DMS114 treated with DMSO at 0.1 percent for 48 hours (cell line): ENCODE data around the gene ARHGAP4.

ENCODE experiments used
- DNase-seq: peaks from one replicate; lab custom pipeline; 2025; ENCODE audit not compliant: unreplicated experiment; lab: John Stamatoyannopoulos, UW

ARHGAP4 gene

DNA sequence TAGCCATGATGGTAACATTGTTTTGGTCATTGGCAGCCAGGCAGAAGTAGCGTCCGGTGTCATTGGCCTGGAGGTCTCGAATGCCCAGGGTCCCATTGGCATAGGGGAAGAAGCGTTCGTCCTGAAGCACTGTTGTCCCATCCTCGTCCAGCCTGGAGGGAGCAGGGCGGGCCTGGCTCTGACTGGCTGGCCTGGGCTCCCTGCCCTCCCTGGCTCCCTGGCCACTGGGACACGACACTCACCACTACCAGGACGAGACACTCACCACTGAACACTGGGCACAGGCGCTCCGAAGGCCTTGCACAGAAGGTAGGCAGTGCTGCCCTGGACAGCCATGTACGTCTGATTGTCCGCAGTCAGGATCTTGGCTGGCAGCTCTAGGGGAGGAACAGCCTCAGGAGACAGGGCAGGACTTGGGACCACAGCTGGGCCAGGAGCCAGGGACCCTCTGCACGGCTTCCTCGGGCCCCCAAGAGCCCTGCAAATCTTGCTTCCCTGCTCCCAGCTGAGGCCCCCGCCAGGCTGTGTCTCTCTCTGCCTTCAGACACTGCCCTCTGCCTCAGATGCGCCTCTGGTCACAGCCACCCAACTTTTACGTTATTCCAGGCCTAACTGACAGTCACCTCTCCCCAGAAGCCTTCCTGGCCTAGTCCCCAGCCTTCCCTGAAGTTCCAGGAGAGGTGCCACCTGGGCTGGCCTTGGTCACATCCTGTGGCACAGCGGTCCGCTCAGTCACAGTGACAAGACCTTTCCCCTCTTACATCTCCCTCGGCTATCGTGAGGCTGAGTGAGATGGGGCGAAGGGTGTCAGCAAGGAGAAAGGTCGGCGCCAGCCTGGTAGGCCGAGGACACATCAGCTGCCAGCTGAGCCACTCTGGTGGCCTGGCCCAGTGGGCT, 57.2 kb downstream of the ARHGAP4 start:
- no peak for DNase-seq

- DNase-seq, result no peak
These were observed 58.4 kb downstream of the ARHGAP4 start for GRCh38 chrX:153867671-153868070.

DNA sequence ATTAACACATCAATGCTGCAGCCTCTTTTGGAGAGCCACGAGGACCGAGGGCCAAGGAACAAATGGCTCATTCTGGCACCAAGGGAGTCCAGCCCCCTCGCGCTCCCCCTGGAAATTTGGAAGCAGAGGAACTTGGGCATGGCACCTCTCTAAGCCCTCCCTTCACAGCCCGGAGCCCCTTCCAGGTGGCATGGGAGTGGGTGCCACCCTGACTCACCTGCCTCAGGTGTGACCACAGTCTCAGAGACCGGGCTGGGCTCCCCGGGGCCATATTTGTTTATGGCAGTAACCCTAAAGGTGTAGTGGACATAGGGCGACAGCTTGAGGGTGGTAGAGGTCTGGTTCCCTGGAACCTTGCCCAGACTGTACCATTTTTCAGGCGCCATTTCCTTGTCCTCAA, 58.9 kb downstream of the ARHGAP4 start:
- no peak for DNase-seq

DNA sequence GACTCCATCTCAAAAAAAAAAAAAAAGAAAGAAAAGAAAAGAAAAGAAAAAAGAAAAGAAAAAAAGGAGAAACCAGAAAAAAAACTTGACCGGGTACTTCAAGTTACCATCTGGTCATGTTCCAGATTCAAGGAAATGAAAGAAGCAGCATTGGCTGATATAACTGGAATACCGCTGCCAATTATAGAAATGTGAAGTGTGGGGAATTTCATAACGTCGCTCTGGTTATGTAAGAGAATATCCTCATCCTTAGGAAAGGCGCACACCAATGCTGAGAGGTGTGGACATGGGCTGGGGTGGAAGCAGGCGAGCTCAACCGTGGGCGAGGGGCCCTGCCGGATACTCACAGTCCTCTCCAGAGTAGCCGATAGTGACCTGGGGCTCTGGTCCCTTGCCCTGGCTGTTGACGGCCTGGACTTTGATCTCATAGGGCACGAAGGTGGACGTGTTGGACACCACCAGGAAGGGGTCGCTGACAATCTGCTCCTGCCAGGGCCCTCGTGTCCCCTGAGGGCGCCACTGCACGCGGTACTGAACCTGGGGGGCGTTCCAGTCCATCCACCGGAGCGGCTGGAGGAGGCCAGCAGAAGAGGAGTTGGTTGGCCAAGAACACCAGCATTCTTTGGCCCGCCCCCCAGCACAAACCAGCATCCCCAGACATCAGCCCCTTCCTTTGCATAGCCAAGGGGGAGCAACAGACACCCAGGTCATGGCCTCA, 59.6 kb downstream of the ARHGAP4 start:
- DNase-seq, result no peak

GRCh38 chrX:153865685-153866084, 60.4 kb downstream of the ARHGAP4 start:
- no peak for DNase-seq

GRCh38 chrX:153865321-153865580, 60.8 kb downstream of the ARHGAP4 start:
- no peak for DNase-seq

DNA sequence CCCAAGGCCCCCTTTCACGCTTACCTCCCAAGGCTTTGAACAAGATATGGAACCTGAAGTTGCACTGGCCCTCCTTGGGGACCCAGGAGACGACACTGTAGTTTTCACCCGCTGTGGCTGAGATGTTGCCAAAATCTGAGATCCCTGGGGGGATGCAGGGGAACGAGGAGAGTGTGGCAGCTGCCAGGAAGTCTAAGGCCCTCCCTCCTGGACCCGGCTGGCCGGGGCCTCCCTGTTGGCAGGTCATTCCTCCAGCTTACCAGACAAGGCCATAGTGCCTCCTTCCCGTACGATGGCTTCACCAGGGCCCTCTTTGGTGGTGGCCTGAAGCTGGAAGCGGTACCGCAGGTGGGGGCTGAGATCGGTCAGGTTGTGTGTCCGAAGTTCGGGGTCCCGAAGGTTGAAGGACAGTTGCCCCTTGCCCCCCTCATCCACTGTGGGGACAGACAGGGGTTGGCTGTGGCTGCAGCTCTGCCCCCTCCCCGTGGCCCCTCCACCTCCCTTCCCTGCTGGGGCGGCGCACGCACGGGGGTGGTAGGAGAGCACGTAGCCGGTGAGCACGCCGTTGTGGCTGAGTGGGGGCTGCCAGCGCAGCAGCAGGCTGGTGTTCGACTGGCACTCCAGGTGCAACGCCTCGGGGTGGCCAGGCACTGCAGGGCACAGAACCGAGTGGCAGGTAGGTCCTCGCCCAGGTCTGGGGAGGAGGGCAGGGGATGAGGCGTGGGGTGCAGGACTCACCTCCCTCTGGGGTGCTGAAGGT, 61.3 kb downstream of the ARHGAP4 start:
- DNase-seq, result no peak

- no peak for DNase-seq
These were observed 62.0 kb downstream of the ARHGAP4 start for GRCh38 chrX:153864101-153864500.

DNA sequence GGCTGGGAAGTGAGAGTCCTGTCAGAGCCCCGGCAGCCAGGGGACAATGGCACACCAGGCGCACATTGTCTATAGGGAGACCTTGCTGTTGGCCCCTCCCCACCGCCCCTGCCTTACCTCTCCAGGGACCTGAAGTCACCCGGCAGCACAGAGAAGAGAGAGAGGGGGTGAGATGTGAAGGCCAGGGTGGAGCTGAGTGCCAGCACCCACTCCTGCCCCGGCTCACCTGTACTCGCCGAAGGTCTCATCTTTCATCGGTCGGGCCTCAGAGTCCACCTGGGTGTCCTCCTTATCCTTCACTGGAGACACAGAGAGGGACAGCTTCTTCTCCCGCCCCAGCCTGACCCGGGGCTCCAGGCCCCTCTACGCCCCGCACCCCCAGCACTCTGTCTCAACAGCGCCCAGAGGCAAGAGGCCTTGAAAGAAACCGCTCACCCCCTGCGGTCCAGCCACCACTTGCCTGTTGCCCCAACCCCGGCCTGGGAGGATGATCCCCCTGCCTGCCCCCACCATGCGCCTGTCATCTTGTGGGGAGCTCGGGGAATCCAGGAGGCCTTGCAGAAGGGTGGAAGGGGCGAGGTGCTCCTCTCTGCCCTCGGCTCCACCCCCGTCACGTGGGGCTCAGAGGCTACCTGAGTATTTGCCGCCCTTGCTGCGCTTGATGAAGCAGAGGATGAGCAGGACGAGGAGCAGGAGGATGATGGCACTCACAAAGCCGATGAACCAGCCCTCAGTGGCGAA, 62.6 kb downstream of the ARHGAP4 start:
- DNase-seq, result no peak

- DNase-seq, result no peak
These were observed 63.5 kb downstream of the ARHGAP4 start for GRCh38 chrX:153862369-153863250.

DNA sequence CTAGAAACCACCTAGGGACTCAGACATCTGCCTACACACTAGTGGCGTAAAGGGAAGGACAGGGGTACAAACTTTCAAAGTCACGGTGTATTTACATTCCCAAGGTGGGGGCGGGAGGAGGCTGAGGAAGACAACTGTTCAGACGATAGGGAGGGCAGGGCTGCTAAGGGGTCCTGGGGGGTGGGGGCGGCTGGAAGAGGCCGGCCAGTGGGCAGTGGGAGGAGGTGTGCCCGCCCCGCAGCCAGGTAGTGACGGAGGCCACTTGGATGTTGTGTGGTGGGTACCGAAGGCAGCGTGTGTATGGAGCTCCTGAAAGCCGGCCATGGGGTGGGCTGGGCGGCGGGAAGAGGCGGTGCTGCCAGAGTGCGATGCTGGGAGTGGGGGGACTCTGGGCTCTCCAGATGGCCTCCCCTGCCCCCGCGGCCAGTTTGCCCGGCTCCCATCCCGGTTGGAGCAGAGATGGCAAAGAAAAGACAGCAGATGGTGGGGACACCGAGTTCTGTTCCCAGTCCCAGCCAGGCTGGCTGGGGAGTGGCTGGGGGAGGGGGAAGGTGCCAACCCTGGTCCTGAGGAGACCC, 64.2 kb downstream of the ARHGAP4 start:
- DNase-seq, result no peak

DNA sequence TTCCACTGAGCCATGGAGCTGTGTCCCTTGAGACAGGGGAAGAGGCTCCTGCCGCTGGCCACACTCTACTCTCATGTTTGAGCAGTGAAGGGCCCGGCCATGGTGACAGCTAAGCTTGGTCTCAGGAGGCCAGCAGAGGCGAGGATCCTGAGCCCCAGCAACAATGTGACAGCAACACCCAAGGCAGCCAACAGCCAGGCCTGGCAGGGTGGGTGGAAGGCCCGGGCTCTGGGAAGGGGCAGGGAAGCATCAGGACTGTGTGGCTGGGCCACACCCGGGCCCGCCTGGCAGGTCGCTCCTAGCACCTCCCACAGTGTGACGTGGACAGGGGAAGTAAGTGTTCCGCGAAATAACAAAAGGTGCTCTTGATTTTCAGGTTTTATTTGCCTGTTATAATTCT, 64.9 kb downstream of the ARHGAP4 start:
- no peak for DNase-seq
